HCT116 (cell line): Measurements from ENCODE around the gene SPON1. TPM values are rescaled to one million over a fixed set of nuclear protein-coding genes. Genes with fewer than 3 reads are reported as not detected.
A peak's percentile ranks its signal among the peaks of the same experiment; 100 is the strongest.
"Not testable (repeated sequence)": the region's sequence is repeated elsewhere in the genome, so short reads cannot be mapped to it uniquely, and the experiment has no call there.

Source experiments
- ATAC-seq: fragments of 200-7000 bp; cut with Tn5 transposase; 2 replicates; pipeline ENCODE4 v1.9.1; 2020; ENCODE audit warnings: mild to moderate bottlenecking, moderate library complexity
- BruUV-seq: library from RNA; stranded (reverse); fragments of 400-500 nt; replicated peaks from 2 replicates; lab custom pipeline; 2021; lab: Mats Ljungman, UMichigan
- CTCF ChIA-PET: fragments of 300-600 bp; sonication (Branson Sonifier 250); formaldehyde crosslinking; loops from one replicate; lab custom pipeline; 2021; ENCODE audit warnings: antibody characterized with exemption; lab: Charles Lee
- POLR2A ChIA-PET: fragments of 300-600, 350-600 bp; sonication (Branson Sonifier 250); formaldehyde crosslinking; loops from one replicate; lab custom pipeline; 2021; ENCODE audit warnings: antibody characterized with exemption; lab: Charles Lee
- RAD21 ChIA-PET, 2 experiments: fragments of 300-600 bp; sonication (Branson Sonifier 250); formaldehyde crosslinking; loops; one replicate each; lab custom pipeline; 2023; ENCODE audit warnings: low total read pairs in 2 of 2; ENCODE audit not compliant: uncharacterized antibody in 2 of 2, unreplicated experiment in 2 of 2, low non-redundant PET in 1 of 2; lab: Charles Lee
- DNase-seq: peaks from one replicate; pipeline ENCODE4 v3.0.0-alpha.2; 2010; ENCODE audit warnings: low read depth, low spot score
- H2AFZ ChIP-seq: fragments of 200-600 bp; shearing (Covaris generic), sonication (generic); 2 replicates; pipeline ENCODE4 v1.6.1; 2017; ENCODE audit warnings: low read depth, mixed run types, mixed read lengths, antibody characterized with exemption, low read length; ENCODE audit not compliant: poor library complexity, severe bottlenecking
- H3K27ac ChIP-seq: 2 replicates; pipeline ENCODE4 v1.5.1; 2012; ENCODE audit warnings: low read depth, low read length
- H3K27me3 ChIP-seq: fragments of 200-600 bp; sonication (generic); 2 replicates; pipeline ENCODE4 v1.6.1; 2016; ENCODE audit warnings: mixed run types, low read length, mixed read lengths; ENCODE audit not compliant: insufficient read depth
- H3K36me3 ChIP-seq, 2 experiments: fragments of 200-500 bp in 1 of 2; fragments of 200-600 bp in 1 of 2; sonication (Bioruptor generic) in 1 of 2; sonication (generic) in 1 of 2; 2 replicates each; pipeline versions ENCODE4 v1.5.1 to v1.6.1; 2014 to 2016; ENCODE audit warnings: low read length in 2 of 2, inconsistent platforms in 1 of 2, mixed read lengths in 1 of 2, mixed run types in 1 of 2; ENCODE audit not compliant: insufficient read depth in 2 of 2, control insufficient read depth in 1 of 2
- H3K4me1 ChIP-seq, 2 experiments: fragments of 200-600 bp in 1 of 2; sonication (generic) in 1 of 2; 2 replicates each; pipeline versions ENCODE4 v1.5.1 to v1.6.1; 2012 to 2017; ENCODE audit warnings: low read length in 2 of 2, inconsistent platforms in 1 of 2, mild to moderate bottlenecking in 1 of 2, mixed read lengths in 1 of 2, mixed run types in 1 of 2, moderate library complexity in 1 of 2; ENCODE audit not compliant: insufficient read depth in 2 of 2, control insufficient read depth in 1 of 2
- H3K4me2 ChIP-seq: fragments of 200-600 bp; sonication (generic); 2 replicates; pipeline ENCODE4 v1.6.1; 2017; ENCODE audit warnings: mixed run types, low read length, mixed read lengths
- H3K4me3 ChIP-seq, 2 experiments: fragments of 200-600 bp in 1 of 2; sonication (generic) in 1 of 2; replicated peaks in 1 of 2; 2 replicates each; pipeline ENCODE4 v1.5.1; 2011 to 2016; ENCODE audit warnings: low read length in 2 of 2, control low read depth in 1 of 2, low read depth in 1 of 2, mild to moderate bottlenecking in 1 of 2, mixed read lengths in 1 of 2, mixed run types in 1 of 2
- H3K79me2 ChIP-seq: fragments of 200-600 bp; sonication (generic); 2 replicates; pipeline ENCODE4 v1.6.1; 2017; ENCODE audit warnings: mild to moderate bottlenecking, mixed run types, low read length, moderate library complexity, mixed read lengths; ENCODE audit not compliant: insufficient read depth
- H3K9ac ChIP-seq: fragments of 200-600 bp; sonication (generic); 2 replicates; pipeline ENCODE4 v1.6.1; 2016; ENCODE audit warnings: low read length, mixed read lengths
- H3K9me2 ChIP-seq: fragments of 200-600 bp; sonication (generic), shearing (Covaris generic); 2 replicates; pipeline ENCODE4 v1.6.1; 2017; ENCODE audit warnings: mixed run types, mild to moderate bottlenecking, moderate library complexity; ENCODE audit not compliant: insufficient read depth
- H3K9me3 ChIP-seq, 2 experiments: fragments of 200-500 bp in 1 of 2; fragments of 200-600 bp in 1 of 2; sonication (Bioruptor generic) in 1 of 2; sonication (generic) in 1 of 2; 2 replicates each; pipeline ENCODE4 v1.6.1; 2014 to 2017; ENCODE audit warnings: low read length in 2 of 2, mixed read lengths in 2 of 2, inconsistent platforms in 1 of 2, low read depth in 1 of 2, mild to moderate bottlenecking in 1 of 2, mixed run types in 1 of 2, moderate library complexity in 1 of 2; ENCODE audit not compliant: control insufficient read depth in 1 of 2, insufficient read depth in 1 of 2
- H4K20me1 ChIP-seq: fragments of 200-600 bp; sonication (generic), shearing (Covaris generic); 2 replicates; pipeline ENCODE4 v1.6.1; 2017; ENCODE audit warnings: mixed run types, mild to moderate bottlenecking, moderate library complexity; ENCODE audit not compliant: insufficient read depth
- CTCF ChIP-seq, 3 experiments: fragments of 200-600 bp in 1 of 3; sonication (generic) in 1 of 3; IDR thresholded peaks in 2 of 3; conservative IDR thresholded peaks in 1 of 3; 2 replicates each; pipeline ENCODE4 v1.5.1; 2012 to 2017; ENCODE audit warnings: low read depth in 2 of 3, low read length in 2 of 3, antibody characterized with exemption in 1 of 3, borderline replicate concordance in 1 of 3, control low read depth in 1 of 3, mild to moderate bottlenecking in 1 of 3, mixed read lengths in 1 of 3, mixed run types in 1 of 3, moderate library complexity in 1 of 3; ENCODE audit not compliant: insufficient read depth in 1 of 3
- EGR1 ChIP-seq: IDR thresholded peaks from 2 replicates; pipeline ENCODE4 v1.6.1; 2012; ENCODE audit warnings: low read depth
- ELF1 ChIP-seq: IDR thresholded peaks from 2 replicates; pipeline ENCODE4 v1.6.1; 2012; ENCODE audit warnings: low read depth, borderline replicate concordance
- intact Hi-C: fragments of 100-400 bp; cut with micrococcal nuclease; formaldehyde crosslinking; loops from 2 replicates; pipeline ENCODE4 v1.10.0; 2022
- total RNA-seq: library from RNA; stranded (reverse); gene quantifications from one replicate; pipeline ENCODE4 v1.2.1, GENCODE V29; 2021; ENCODE audit not compliant: unreplicated experiment

Gene SPON1
- total RNA-seq, 1 experiment from 2014 or later = 0.17 TPM

GRCh38 chr11:14029440-14029839, 66.9 kb downstream of the SPON1 start (continued):
- TF ChIP-seq CTCF (IDR thresholded peaks at IDR 0.05 in 2 of 3, conservative IDR thresholded peaks at IDR 0.05 in 1 of 3; ENCODE audit: borderline replicate concordance in 1 of 3, insufficient read depth in 1 of 3, low read depth in 2 of 3, low read length in 2 of 3) = no peak
- no peak for TF ChIP-seq ELF1

- DNase-seq (no peak), ATAC-seq (peak; percentile 75)
- TF ChIP-seq EGR1 (peak; percentile 91), CTCF (IDR thresholded peaks at IDR 0.05 in 2 of 3, conservative IDR thresholded peaks at IDR 0.05 in 1 of 3; ENCODE audit: borderline replicate concordance in 1 of 3, insufficient read depth in 1 of 3, low read depth in 2 of 3, low read length in 2 of 3) (no peak)
- BruUV-seq = no TSS peak
- Histone ChIP-seq H3K9me2 (no peaks in the 10 kb centered on the region), H3K27ac (no peak overlapping the region), H3K4me1 (peaks cover 11 to 23% of the 10 kb centered on the region in 2 experiments; a peak in 3 of 4 replicates), H4K20me1 (no peaks in the 10 kb centered on the region), H3K27me3 (no peaks in the 10 kb centered on the region), H3K4me3 (no peak overlapping the region), H3K79me2 (no peaks in the 10 kb centered on the region), H3K36me3 (no peaks in the 10 kb centered on the region), H3K4me2 (peak overlapping the region; percentile 49), H3K9ac (no peak overlapping the region), H3K9me3 (no peaks in the 10 kb centered on the region), H2AFZ (peak overlapping the region; percentile 60)
- intact Hi-C loops = no loop called here
- RAD21 ChIA-PET = no interaction called here
- CTCF ChIA-PET = no interaction called here
- POLR2A ChIA-PET = no interaction called here
Measured at GRCh38 chr11:14029971-14030920, 67.7 kb downstream of the SPON1 start.

- H3K36me3 ChIP-seq, H4K20me1 ChIP-seq, H3K4me3 ChIP-seq, BruUV-seq, CTCF ChIA-PET, H3K79me2 ChIP-seq, ATAC-seq, intact Hi-C loops, H3K27ac ChIP-seq, H2AFZ ChIP-seq, H3K9ac ChIP-seq, POLR2A ChIA-PET, RAD21 ChIA-PET, H3K9me2 ChIP-seq, H3K9me3 ChIP-seq, H3K4me1 ChIP-seq, H3K27me3 ChIP-seq, H3K4me2 ChIP-seq, DNase-seq: not testable (repeated sequence)
Measured at GRCh38 chr11:14035526-14035925, 73.0 kb downstream of the SPON1 start.
